Hematopoietic multipotent progenitor cell (in vitro differentiated cells): ENCODE measurements around the gene EPN2. TPM values are rescaled to one million over a fixed set of nuclear protein-coding genes. Genes with fewer than 3 reads are reported as not detected.

Experiments used
- DNase-seq, 3 donors: peaks; one replicate each; pipeline ENCODE4 v3.0.0-alpha.2; 2011 to 2015; ENCODE audit warnings: low read depth in 2 of 3, low spot score in 2 of 3
- total RNA-seq: library from RNA; depleted of rRNA; stranded (reverse); fragments of >200 nt; gene quantifications from one replicate; pipeline ENCODE4 v1.2.3, GENCODE V29; 2012

EPN2 gene
- total RNA-seq, 1 donor: 1.9 TPM

DNA sequence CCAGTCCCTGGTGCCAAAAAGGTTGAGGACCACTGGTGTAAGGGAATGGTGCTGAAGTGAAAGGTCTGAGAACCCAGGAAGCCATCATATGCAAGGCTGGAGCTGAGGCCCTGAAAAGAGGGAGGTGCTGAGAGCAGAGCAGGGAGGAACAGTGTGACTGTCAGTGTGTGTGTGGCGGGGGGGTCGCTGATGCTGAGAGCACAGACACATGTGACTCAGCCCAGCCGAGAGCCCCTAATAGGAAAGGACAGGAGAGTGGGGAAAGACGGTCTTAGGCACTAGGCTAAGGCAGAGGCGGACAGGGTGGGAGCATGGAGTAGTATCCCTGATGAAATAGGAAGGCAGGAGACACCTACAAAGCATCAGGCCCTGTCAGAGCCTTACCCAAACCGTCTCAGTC, 124.2 kb downstream of the EPN2 start:
- DNase-seq: no peak

DNA sequence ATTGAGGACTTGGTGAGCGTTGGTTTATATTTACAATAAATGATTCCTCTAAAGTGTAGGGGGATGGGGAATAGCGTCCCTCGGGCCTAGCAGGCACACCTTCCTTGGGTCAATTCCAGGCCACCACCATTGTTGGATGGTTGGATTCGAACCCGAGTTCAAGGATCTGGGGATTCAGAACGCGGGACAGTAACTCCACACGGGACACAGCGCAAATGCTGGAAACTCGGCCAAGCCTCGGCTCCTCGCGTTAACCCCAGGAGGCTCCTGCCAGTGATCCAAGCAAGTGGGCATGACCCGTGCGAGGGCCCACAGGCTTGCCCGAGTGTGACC, 124.7 kb downstream of the EPN2 start:
- no peak for DNase-seq

DNA sequence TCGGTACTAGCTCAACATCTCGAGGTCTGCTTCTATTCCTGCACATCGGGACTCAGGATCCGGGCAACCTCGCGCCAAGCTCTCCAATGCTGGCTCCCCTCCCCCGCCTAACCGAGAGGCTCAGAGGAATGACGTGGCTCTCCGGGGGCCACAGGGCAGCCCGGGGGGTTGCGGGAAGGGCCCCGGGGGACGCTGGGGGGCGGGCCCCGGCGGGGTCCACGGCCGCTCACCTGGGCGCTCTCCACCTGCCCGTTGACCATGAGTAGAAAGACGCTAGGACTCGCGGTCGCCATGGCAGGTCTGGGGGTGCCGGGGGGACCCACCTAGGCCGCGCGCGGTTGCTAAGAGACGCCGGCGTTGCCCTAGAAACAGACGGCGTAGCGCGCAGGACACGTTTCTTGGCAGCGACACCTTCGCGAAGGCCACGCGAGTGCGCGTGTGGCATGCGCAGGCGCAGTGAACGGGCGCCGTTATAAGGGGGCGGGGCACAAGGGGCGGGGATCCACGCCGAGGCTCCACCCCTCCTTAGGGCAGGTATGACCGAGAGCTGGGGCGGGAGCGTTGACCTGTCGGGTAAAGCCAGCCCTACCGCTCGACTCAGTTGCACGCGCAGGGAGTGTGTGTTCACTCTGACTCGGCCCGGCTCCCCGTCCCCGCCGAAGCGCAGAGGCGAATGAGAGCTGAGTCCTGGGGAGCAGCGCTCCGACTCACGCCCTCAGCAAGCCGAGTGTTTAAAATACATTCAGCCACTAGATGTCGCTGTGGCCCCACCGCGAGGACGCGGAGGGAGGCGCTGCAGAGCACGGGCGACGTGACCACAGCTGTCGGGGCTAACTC, 125.3 kb downstream of the EPN2 start, which contains the start of gene B9D1:
TSS of gene B9D1 (minus strand) at position 447 of the 837 bp plus-strand sequence. CDS start at position 293, 154 bp downstream.
- DNase-seq: peak; percentile 88 to 98 (median 92)

DNA sequence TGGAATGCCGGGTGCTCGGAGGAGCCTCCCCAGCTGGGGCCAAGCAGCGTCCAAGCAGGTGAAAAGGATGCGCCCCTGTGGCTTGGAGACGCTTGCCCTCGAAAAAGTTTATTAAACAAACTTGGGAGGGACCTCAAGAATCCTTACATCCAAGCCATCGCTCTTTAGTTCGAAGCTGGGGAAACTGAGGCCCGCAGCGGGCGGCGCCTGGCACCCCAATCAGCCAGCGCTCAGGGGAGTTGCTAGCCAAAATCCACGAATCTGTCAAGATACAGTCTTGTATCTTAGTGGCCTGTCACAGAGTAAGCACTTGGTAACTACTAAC, 125.9 kb downstream of the EPN2 start:
- no peak for DNase-seq

DNA sequence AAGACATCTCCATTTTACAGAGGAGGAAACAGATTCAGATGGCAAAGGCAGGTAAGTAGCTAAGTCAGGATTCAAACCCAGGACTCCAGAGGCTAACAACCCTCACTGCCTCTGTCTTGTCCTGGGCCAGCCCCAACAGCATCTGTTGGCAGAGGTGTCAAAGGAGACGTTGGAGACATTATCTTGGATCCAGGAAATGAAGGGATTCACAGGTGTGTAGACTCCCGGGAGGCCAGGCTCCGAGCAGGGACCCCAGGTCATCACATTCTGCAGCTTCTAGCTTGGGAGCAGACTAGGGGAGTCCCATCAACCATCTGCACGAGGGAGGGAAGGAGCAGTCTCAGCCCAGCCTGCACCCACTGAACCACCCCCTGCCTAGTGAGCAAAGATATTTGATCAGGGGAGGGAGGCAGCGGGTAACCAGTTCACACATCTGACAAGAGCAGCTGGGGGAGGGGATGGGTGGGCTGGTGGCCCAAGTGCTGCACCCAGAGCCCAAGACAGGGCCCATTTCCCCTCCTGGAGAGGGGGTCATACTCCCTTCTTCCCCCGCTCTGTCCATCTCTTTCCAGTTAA, 126.4 kb downstream of the EPN2 start:
- DNase-seq: no peak

DNA sequence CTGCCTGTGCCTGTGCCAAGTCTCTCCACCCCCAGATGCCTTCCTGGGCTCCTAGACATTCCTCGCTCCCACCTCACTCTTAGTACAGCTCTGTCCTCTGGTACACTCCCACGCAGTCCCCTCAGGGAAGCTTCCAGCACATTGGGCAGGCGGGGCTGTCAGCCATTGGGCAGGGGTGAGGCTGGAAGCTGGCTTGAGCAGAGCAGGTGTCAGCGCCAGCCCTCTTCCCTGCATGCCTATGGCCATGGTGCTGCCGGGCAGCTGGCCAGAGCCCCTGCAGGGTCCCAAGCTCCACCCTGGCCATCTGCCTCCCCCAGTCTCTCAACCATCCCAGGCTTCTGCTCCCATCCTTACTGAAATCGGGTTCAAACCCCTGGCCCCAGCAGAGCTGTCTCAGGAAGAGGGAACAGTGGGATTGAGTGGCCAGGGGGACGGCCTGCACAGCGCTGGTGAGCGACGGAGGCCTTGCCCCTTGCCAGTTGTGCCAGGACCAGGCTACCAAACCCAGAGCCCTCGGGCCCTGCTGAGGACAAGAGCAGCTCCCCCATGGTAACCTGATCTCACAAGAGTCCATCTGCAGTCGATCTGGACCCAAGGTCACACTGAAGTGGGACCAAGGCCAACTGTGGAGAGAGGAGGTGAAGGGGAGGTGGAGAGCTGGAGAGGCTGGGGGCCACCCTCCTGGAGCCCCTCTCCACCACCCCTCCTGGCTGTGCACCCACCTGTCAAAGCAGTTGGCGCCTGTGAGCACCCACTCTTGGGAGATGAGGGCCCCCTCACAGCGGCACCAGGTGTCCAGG, 127.7 kb downstream of the EPN2 start:
- DNase-seq: no peak

DNA sequence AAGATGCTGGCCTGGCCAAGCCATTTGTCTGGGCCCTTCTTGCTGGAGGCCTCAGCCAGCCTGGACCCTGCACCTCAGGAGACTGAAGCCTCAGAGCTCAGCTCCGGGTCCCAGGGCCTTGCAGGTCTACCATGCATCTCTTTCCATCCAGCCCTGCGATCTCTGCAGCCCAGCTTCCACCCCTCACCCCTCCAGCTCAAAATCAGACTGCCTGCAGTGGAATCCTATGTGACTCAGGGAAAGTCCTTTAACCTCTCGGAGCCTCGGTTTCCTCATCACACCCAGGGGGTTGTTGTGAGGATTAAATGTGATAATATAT, 128.3 kb downstream of the EPN2 start:
- no peak for DNase-seq

DNA sequence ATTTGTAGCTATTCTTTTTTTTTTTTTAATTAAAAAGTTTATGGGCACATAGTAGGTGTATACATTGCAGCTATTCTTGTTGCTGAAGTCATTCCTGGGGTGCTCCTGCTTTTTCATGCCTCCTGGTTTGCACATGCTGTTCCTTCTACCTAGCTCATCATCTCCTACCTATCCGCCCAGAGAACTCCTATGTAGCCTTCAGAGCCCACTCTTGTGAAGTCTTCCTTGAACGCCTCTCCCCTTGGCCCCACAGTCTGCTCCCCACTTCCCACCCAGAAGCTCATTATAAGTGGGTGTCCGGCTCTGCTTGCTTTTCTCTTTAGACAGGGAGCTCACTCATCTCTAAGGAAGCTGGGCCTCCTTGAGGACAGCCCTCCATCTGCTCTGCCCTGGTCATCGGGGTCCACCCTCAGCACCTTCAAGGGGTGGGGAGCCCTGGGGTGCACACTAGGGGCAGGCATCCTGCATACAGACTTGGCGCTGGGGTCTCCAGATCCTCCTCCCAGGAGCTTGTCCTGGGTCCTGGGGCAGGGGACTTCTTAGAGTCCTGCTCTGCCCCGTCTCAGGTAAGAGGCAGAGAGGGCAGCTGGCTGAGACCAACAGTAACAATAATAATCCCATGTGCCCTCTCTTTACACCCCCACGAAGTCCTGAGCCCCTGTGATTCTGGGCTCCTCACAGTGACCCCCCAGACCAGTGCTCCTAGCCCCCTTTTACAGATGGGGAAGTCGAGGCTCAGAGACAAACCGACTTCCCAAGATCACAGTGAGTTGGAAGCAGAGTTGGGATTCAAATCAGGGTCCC, 128.9 kb downstream of the EPN2 start:
- DNase-seq: no peak

DNA sequence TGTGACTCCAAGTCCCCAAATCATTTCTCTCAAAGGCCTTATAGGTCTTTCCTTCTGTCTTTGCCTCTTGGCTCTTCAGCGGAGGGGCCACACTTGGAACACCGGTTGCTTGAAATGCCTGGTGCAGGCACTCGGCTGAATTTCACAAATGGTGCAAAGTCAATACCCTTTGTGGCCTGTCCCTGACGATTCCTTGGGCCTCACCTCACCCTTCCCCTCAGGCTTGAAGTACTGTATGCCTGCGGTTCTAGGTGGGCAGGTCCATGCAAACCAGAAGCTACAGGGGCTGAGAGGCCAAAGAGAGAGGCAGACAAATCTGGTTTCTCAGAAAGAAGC, 129.4 kb downstream of the EPN2 start:
- no peak for DNase-seq

DNA sequence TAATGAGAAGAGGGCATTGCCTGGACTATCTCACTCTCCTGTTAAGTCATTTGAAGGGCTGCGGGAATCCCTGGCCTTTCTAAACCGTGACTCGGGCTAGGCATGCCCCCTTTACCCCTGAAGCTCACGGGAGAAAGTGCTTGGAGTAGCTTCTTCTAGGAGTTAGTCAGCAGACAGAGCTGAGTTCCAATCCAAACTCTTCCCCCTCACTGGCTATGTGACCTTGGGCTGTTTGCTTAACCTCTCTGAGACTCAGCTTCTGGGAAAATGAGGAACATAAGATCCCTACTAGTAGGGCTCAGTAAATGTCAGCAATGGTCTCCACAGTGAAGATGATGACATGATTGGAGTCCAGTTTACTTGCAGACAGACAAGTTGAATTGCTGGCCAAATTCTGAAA, 131.1 kb downstream of the EPN2 start:
- DNase-seq: no peak

DNA sequence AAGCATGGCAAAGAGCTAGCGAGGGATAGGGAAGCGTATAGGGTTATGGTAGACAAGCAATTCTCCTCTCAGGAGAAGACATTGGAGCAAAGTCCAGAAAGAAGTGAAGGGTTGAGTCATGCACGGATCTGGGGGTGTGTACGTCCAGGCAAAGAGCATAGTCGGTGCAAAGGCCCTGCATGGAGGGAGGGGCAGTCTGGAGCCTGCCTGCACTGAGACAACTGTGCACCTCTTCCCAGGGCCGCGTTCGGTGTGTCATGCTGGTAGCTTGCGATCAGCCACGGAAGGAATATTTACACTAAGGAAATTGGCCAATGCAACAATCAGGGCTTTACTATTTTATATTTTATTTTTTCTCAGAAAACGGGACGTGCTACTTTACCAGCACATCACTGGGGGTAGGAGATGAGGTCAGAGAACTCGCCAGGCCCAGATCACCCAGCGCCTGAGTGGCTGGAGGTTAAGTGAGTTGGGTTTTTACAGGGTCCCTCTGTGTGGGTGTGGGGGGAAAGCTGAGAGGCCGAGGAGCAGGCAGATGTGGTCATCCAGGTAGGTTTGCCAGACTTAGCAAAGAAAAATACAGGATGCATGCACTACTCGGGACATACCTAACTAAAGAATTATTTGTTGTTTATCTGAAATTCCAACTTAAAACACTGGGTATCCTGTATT, 132.1 kb downstream of the EPN2 start:
- DNase-seq: no peak

DNA sequence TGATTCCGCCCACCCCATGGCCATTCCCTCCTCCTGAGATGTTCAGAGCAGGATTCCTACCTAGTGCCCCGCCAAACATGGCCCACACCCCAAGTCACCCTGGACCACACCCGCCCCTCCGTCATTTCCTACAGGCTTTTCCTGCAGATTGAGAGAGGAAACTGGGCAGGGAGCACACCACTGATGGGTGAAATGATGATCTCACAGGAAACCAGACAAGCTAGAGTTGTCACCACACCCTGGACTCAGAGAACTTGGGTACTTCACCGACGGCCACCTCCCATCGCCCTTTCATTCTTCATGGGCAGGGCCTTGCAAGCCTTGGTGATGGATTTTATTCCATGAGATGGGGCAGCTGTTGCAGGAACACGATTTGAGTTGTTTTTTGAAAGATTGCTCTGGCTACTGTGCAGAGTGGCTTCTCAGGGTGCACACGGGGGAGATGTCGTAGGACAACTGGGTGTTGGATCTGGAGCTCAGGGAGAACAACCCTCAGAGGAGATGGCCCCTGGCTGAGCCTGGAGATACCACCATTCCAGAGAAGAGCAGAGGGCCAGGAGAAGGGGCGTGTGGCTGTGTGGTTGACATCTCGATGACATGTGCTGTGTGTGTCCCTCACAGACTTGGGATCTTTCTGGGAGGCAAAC, 132.8 kb downstream of the EPN2 start:
- DNase-seq: peak in 2 of 3 donors; percentile 37 to 43

DNA sequence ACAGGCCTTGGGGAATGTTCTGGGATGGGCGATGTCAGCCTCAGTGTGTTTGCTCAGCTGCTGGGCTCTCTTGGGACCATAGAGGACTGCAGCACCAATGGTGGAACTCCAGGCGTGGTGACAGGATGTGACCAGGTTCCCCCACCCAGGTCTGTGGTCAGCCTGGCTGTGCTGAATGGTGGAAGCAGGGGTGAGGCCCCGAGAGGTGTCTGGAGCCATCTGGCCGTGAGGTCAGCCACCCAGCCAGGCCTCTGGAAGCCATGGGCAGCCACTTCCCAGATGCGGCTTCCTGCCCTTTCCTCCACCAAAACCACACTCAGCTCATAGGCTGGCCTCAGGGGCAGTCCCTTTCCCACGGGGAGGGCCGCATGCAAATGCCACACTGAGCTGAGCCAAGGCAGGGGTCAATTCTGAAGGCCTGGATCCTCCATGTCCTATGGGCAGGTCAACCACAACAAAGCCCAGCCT, 133.4 kb downstream of the EPN2 start:
- DNase-seq: peak in 1 of 3 donors; percentile 45

DNA sequence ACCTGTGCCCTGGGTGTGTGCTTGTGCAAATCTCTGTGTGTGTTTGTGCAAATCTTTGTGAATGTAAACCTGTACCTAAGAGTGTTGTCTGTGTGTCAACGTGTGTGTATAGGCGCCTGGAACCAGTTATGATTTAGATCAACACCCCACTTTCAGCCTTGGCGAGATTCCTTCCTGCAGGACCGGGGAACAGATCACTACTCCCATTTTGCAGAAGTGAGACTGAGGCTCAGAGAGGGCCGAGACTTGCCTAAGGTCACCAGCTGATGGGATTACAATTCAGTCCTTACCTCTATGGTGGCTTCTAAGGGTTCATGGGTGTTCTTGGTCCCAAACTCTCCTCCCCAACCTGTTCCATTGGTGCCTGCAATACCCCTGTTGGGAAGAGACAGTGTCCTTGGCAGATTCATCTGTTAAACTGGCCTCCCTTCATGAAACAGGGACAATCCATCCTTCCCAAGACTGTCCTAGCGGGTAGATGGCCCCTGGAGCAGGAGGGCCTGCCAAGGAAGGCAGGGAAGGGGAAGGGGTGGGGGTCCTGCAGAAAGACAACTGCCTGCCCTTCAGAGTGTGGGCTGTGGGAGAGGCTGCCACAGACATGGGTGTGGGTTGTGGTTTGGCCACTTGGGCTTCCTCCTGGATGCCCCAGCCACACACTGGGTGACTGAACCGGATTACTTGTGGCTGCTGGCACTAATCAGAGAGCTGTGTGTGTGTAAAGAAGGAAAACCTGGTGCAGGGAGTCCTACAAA, 134.3 kb downstream of the EPN2 start:
- peak in 2 of 3 donors; percentile 55 to 75 for DNase-seq

DNA sequence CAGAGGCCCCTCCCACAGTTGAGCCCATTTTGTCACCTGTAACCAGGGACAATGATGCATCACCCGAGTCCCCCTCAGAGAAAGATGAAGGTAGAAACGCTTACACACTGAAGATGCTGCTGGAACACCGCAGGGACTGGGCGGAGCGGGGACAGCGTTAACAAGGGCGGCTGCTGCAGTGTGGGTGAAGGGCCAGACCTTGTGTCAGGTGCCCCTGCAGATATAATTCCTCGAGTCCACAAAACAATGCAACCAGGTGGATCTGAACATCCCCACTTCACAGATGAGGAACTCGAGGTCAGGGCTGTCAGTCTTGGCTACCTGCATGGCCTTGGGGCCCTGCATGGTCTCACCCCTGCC, 134.8 kb downstream of the EPN2 start:
- no peak for DNase-seq

DNA sequence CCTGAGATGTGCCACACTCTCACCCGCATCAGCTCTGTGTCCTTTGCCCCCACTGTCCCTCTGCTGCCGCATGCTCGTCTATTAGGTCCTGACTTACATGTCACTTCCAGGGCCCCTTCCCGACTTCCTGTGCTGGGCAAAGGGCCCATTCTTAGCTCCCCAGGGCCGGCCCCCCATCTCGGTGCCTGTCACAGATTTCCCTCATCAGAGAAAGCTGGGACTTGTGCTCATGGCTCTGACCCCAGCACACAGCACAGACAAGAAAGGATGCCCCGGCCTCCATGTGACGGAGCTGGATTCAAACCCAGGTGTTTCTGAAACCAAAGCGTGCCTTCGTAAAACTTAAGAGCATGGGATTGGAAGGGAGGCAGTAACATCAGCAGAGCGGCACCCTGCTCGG, 135.3 kb downstream of the EPN2 start:
- DNase-seq: no peak

DNA sequence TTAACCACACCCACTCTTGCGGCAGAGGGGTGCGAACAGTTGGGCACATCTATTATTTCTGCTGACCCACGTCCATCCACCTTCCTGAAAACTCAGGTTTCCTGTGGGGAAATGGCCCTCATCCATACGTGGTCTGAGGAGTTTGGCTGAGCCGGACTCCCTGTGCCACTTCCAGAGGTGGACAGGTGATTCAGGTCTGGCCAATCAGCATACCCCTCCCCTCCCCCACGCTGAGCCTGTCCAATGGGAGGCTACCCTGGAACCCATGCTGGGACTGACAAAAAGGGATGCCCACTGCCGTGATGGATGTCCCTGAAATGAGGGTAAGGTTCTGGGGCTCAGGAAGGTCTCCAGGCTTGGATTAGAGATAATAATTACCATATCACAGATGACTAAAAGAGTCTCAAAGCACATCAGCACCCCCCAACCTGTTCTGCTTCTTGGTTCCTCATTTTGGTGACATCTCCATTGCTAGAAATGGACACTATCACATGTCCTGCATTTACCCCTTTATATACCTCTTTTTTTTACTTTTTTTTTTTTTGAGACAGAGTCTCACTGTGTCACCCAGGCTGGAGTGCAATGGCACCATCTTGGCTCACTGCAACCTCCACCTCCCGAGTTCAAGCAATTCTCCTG, 135.8 kb downstream of the EPN2 start:
- DNase-seq: peak in 1 of 3 donors; percentile 51

DNA sequence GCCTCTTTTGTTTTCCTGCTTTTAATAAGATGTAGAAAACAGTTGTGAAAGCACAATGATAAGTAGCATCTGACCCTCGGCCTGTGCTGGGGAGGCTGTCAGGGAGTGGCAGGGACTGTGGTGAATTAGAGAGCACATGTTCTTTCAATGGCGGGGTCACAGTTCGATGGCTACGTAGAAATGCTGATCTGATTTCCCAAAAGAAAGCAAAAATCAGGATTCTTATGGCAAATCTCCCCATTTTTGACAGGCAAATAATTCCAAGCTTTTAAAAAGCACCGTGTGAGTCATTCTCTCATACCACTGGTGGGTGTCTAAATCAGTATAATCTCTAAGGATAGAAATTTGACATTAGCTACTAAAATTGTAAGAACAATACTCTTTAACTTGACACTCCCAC, 137.0 kb downstream of the EPN2 start:
- DNase-seq: no peak

DNA sequence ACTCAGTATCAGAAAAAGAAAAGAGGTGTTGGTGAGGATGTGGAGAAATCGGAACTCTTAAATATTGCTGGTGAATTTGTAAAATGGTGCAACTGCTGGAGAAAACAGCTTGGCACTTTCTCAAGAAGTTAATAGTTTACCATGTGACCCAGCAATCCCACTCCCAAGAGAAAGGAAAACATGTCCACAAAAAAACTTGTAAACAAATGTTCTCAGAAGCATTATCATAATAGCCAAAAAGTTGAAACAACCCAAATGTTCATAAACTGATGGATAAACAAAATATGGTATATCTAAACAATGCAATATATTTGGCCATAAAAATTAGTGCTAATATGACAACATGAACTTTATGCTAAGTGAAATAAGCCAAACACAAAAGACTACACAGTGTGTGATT, 138.6 kb downstream of the EPN2 start:
- no peak for DNase-seq
